Measurements from ENCODE around the gene EHD2. TPM values are rescaled to one million over a fixed set of nuclear protein-coding genes. Genes with fewer than 3 reads are reported as not detected.
A peak's percentile ranks its signal among the peaks of the same experiment; 100 is the strongest.

Gene EHD2
- total RNA-seq, 1 experiment from 2014 or later = 2.9 TPM

- intact Hi-C loops (cut with micrococcal nuclease; ENCODE audit: unreplicated experiment) = no loop called here
- CTCF ChIA-PET = interaction anchor here (1.1 to 2.0 kb wide), 2 partner anchors 10 to 266 kb away, joined by 5 to 7 read pairs; partner anchors contain the start of gene EHD2
- Histone ChIP-seq H3K27ac (ENCODE audit: low read depth, low read length, poor library complexity, severe bottlenecking) (peak overlapping the region; percentile 60), H3K4me3 (ENCODE audit: low read depth, low read length, poor library complexity, severe bottlenecking) (no peak overlapping the region), H3K36me3 (ENCODE audit: insufficient read depth, low read length, poor library complexity, severe bottlenecking) (peaks cover 17% of the 10 kb centered on the region), H3K9me3 (ENCODE audit: low read depth, low read length, poor library complexity, severe bottlenecking) (no peaks in the 10 kb centered on the region), H3K4me1 (ENCODE audit: insufficient read depth, low read length, poor library complexity, severe bottlenecking) (peaks cover 24% of the 10 kb centered on the region), H3K27me3 (replicated peaks; ENCODE audit: insufficient read depth, low read depth, low read length, poor library complexity) (no peaks in the 10 kb centered on the region)
- no peak for DNase-seq (ENCODE audit: low spot score)
- TF ChIP-seq CTCF (conservative IDR thresholded peaks at IDR 0.05; ENCODE audit: low read depth, low read length) = no peak
- no peak for TF ChIP-seq EZH2 (IDR thresholded peaks at IDR 0.05; ENCODE audit: borderline replicate concordance, low read depth, low read length, poor library complexity, severe bottlenecking)
- POLR2A ChIA-PET (ENCODE audit: low non-redundant PET) = no interaction called here
- BruUV-seq (replicated peaks) = TSS peak; percentile 88
Measured at GRCh38 chr19:47702671-47703070, 10.6 kb upstream of the EHD2 start.

DNA sequence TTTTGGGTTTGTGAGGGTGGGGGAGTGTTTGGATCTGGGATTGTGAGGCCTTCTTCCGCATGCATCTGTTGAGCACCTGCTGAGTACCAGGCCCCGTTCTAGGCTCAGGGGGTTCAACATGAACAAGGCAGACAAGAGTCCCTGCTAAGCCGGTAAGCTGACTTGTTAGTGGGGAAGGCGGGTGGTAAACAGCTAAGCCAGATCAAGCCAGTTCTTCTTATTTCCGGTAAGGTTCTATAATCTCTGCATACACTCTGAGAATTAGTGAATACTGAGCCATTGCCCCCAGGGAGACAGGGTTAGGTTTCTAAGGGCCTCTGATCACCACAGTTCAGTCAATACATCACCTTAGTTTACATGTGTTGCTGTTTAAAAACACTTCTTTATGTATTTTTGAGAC lies 9.9 kb upstream of the EHD2 start:
- CTCF ChIA-PET = interaction anchor here (0.6 to 2.0 kb wide), 2 partner anchors 10 to 77 kb away, joined by 4 to 7 read pairs; partner anchors contain the start of gene EHD2

GRCh38 chr19:47704024-47704423 lies 9.2 kb upstream of the EHD2 start:
- no peaks in the 10 kb centered on the region for H3K9me3 ChIP-seq (ENCODE audit: low read depth, low read length, poor library complexity, severe bottlenecking)
- no peaks in the 10 kb centered on the region for H3K27me3 ChIP-seq (replicated peaks; ENCODE audit: insufficient read depth, low read depth, low read length, poor library complexity)
- peaks cover 24% of the 10 kb centered on the region for H3K4me1 ChIP-seq (ENCODE audit: insufficient read depth, low read length, poor library complexity, severe bottlenecking)
- no peak overlapping the region for H3K27ac ChIP-seq (ENCODE audit: low read depth, low read length, poor library complexity, severe bottlenecking)
- no peak for DNase-seq (ENCODE audit: low spot score)
- H3K4me3 ChIP-seq (ENCODE audit: low read depth, low read length, poor library complexity, severe bottlenecking) = no peak overlapping the region
- CTCF ChIA-PET = interaction anchor here (1.4 to 2.0 kb wide), 2 partner anchors 9 to 267 kb away, joined by 3 to 7 read pairs; partner anchors contain the start of gene EHD2
- BruUV-seq (replicated peaks) = no TSS peak
- TF ChIP-seq CTCF (conservative IDR thresholded peaks at IDR 0.05; ENCODE audit: low read depth, low read length) (no peak), EZH2 (IDR thresholded peaks at IDR 0.05; ENCODE audit: borderline replicate concordance, low read depth, low read length, poor library complexity, severe bottlenecking) (no peak)
- intact Hi-C loops (cut with micrococcal nuclease; ENCODE audit: unreplicated experiment) = no loop called here
- peaks cover 7% of the 10 kb centered on the region for H3K36me3 ChIP-seq (ENCODE audit: insufficient read depth, low read length, poor library complexity, severe bottlenecking)
- POLR2A ChIA-PET (ENCODE audit: low non-redundant PET) = no interaction called here

More for the DNA sequence above, 9.9 kb upstream of the EHD2 start:
- peak overlapping the region; percentile 60 for H3K27ac ChIP-seq (ENCODE audit: low read depth, low read length, poor library complexity, severe bottlenecking)
- DNase-seq (ENCODE audit: low spot score) = peak; percentile 37
- no peak overlapping the region for H3K4me3 ChIP-seq (ENCODE audit: low read depth, low read length, poor library complexity, severe bottlenecking)
- H3K4me1 ChIP-seq (ENCODE audit: insufficient read depth, low read length, poor library complexity, severe bottlenecking) = peaks cover 24% of the 10 kb centered on the region
- no peaks in the 10 kb centered on the region for H3K9me3 ChIP-seq (ENCODE audit: low read depth, low read length, poor library complexity, severe bottlenecking)
- H3K36me3 ChIP-seq (ENCODE audit: insufficient read depth, low read length, poor library complexity, severe bottlenecking) = peaks cover 15% of the 10 kb centered on the region
- intact Hi-C loops (cut with micrococcal nuclease; ENCODE audit: unreplicated experiment) = no loop called here
- BruUV-seq (replicated peaks) = no TSS peak
- no peaks in the 10 kb centered on the region for H3K27me3 ChIP-seq (replicated peaks; ENCODE audit: insufficient read depth, low read depth, low read length, poor library complexity)
- POLR2A ChIA-PET (ENCODE audit: low non-redundant PET) = no interaction called here
- TF ChIP-seq EZH2 (IDR thresholded peaks at IDR 0.05; ENCODE audit: borderline replicate concordance, low read depth, low read length, poor library complexity, severe bottlenecking) (no peak), CTCF (conservative IDR thresholded peaks at IDR 0.05; ENCODE audit: low read depth, low read length) (no peak)

Data from A673 (cell line).